SK-N-SH treated with all-trans-retinoic acid at 6 μM for 48 hours (cell line): ENCODE measurements around the gene APLF.

Source experiments
- ISL1 ChIP-seq: fragments of 250-450 bp; sonication (Bioruptor Pico); IDR thresholded peaks from 2 replicates; pipeline ENCODE4 v2.1.2; 2022; ENCODE audit warnings: mild to moderate bottlenecking, moderate library complexity
- POU6F1 ChIP-seq: fragments of 250-450 bp; sonication (Bioruptor Pico); IDR thresholded peaks from 2 replicates; pipeline ENCODE4 v1.8.0; 2021; ENCODE audit warnings: low read depth, mild to moderate bottlenecking, moderate library complexity, borderline replicate concordance
- RARB ChIP-seq: fragments of 250-450 bp; sonication (Bioruptor Pico); IDR thresholded peaks from 2 replicates; pipeline ENCODE4 v1.8.0; 2021; ENCODE audit warnings: mild to moderate bottlenecking, moderate library complexity
- TSHZ2 ChIP-seq: fragments of 250-450 bp; sonication (Bioruptor Pico); IDR thresholded peaks from 2 replicates; pipeline ENCODE4 v1.5.0; 2020; ENCODE audit warnings: mild to moderate bottlenecking, moderate library complexity
- ZNF70 ChIP-seq: fragments of 450-650 bp; formaldehyde crosslinking; IDR thresholded peaks from 2 replicates; pipeline ENCODE4 v1.5.0; 2020; ENCODE audit warnings: mild to moderate bottlenecking, moderate library complexity

- TF ChIP-seq ZNF70 (CRISPR knock-in tag): no peak
- no peak for TF ChIP-seq ISL1 (CRISPR knock-in tag)
- no peak for TF ChIP-seq RARB (CRISPR knock-in tag)
- no peak for TF ChIP-seq TSHZ2 (CRISPR knock-in tag)
- TF ChIP-seq POU6F1: no peak
Measured at GRCh38 chr2:68469935-68470334, 2.5 kb downstream of the APLF start.
